Globus pallidus (tissue), 1 donor: ENCODE measurements around the gene KRTAP9-6.
"Not testable (repeated sequence)": the region's sequence is repeated elsewhere in the genome, so short reads cannot be mapped to it uniquely, and the experiment has no call there.

Source experiments
- DNase-seq: peaks from one replicate; pipeline ENCODE4 v3.0.0-alpha.2; 2015; ENCODE audit warnings: low spot score

Gene KRTAP9-6

GRCh38 chr17:41265078-41265477 is at the start of gene KRTAP9-6:
TSS of gene KRTAP9-6 (plus strand) at chr17:41265378. CDS start at chr17:41265378, 0 bp downstream.
- no peak for DNase-seq

GRCh38 chr17:41215681-41216080 is 49.5 kb upstream of the KRTAP9-6 start:
- no peak for DNase-seq

DNA sequence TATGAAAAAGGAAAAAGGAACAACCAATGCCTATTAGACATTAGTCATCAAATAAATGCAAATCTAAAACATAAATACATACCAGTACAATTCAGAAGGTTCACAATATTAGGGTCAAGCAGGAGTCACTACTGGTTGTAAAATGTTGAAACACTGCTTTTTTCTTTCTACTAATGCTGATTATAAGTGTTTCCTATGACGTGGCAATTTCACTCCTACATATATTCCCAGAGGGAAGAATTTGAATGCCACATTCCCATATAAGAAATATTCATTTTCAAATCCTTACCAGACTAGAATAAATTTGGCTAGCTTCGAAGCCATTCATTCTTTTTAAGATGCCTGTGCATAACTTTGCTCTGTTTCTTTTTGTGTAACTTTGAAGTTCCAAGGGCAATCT is 41.4 kb upstream of the KRTAP9-6 start:
- DNase-seq, result no peak

DNA sequence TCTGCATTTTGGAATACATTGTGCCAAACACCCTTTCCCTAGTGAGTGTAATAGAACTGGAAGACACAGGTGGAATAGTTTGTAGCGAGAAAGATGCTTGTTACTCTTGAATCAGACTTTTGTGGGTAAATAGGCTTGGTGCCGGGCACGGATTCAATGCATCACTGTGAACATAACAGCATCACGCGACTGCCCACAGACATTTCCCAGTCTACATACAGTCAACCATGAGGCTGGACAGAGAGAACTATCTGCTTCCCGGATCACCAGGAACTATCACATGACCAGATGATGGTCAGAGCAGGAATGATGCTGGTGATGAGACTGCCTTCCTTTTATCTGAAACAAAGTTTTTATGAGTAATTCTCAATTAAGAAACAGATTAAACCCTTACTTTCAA is 39.1 kb upstream of the KRTAP9-6 start:
- no peak for DNase-seq

DNA sequence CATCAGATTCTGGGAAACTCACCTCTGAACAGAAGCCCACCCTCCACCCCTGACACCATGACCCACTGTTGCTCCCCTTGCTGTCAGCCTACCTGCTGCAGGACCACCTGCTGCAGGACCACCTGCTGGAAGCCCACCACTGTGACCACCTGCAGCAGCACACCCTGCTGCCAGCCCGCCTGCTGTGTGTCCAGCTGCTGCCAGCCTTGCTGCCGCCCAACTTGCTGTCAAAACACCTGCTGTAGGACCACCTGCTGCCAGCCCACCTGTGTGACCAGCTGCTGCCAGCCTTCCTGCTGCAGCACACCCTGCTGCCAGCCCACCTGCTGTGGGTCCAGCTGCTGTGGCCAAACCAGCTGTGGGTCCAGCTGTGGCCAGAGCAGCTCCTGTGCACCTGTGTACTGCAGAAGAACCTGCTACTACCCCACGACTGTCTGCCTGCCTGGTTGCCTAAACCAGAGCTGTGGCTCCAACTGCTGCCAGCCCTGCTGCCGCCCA is 38.5 kb upstream of the KRTAP9-6 start, which contains the start of gene KRTAP9-2:
KRTAP9-2 (plus strand) TSS at position 51 of the 498 bp plus-strand sequence; CDS start at position 58, 7 bp downstream.
- not testable (repeated sequence) for DNase-seq

DNA sequence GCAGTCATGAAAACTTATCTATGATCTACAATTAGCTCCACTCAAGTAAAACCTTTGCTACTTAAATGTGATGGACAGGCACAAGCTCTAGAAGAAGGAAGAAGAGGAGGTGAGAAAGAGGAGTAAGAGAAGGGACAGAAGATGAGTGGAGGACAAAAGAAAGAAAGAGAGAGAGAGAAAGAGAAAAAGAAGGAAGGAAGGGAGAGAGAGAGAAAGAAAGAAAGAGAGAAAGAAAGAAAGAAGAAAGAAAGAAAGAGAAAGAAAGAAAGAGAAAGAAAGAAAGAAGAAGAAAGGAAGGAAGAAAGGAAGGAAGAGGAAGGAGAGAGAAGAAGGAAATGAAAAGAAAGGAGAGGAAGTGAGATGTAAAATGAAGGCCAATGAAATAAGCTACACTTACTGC is 35.1 kb upstream of the KRTAP9-6 start:
- no peak for DNase-seq

DNA sequence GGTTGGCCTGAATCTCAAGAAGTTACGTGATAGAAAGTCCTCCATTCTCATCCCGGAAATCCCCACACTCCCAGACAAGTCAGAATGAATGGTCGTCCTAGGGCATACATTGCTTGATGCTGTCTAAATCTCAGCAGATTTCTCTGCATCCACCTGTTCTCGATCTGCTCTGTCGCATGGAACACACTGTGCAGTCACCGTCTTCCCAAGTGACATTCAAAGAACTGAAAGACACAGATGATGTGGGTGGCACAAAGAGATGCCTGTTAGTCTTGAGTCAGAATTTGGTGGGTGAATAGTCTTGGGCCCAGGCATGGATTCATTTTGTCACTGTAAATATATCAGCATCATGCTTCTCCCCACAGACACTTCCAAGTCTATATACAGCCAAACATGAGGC is 33.4 kb upstream of the KRTAP9-6 start:
- no peak for DNase-seq

DNA sequence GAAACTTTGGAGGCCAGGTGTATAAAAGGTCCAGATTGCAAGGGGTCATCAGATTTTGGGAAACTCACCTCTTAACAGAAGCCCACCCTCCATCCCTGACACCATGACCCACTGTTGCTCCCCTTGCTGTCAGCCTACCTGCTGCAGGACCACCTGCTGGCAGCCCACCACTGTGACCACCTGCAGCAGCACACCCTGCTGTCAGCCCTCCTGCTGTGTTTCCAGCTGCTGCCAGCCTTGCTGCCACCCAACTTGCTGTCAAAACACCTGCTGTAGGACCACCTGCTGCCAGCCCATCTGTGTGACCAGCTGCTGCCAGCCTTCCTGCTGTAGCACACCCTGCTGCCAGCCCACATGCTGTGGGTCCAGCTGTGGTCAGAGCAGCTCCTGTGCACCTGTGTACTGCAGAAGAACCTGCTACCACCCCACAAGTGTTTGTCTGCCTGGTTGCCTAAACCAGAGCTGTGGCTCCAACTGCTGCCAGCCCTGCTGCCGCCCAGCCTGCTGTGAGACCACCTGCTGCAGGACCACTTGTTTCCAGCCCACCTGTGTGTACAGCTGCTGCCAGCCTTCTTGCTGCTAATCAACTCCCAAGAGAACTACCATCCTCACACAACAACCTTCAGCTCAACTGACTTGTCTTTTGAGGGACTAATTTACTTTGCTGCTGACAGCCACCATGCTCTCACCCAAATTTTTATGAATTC is 32.6 kb upstream of the KRTAP9-6 start, which contains the start of gene KRTAP9-3:
KRTAP9-3 (plus strand) TSS at position 51 of the 707 bp plus-strand sequence; CDS start at position 104, 53 bp downstream.
- DNase-seq, result not testable (repeated sequence)

GRCh38 chr17:41237116-41237515 is 28.1 kb upstream of the KRTAP9-6 start:
- not testable (repeated sequence) for DNase-seq

DNA sequence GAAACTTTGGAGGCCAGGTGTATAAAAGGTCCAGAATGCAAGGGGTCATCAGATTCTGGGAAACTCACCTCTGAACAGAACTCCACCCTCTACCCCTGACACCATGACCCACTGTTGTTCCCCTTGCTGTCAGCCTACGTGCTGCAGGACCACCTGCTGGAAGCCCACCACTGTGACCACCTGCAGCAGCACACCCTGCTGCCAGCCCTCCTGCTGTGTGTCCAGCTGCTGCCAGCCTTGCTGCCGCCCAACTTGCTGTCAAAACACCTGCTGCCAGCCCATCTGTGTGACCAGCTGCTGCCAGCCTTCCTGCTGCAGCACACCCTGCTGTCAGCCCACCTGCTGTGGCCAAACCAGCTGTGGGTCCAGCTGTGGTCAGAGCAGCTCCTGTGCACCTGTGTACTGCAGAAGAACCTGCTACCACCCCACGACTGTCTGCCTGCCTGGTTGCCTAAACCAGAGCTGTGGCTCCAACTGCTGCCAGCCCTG is 27.2 kb upstream of the KRTAP9-6 start, which contains the start of gene KRTAP9-8:
KRTAP9-8 (plus strand) TSS at position 51 of the 489 bp plus-strand sequence; CDS start at position 104, 53 bp downstream.
- DNase-seq, result not testable (repeated sequence)

DNA sequence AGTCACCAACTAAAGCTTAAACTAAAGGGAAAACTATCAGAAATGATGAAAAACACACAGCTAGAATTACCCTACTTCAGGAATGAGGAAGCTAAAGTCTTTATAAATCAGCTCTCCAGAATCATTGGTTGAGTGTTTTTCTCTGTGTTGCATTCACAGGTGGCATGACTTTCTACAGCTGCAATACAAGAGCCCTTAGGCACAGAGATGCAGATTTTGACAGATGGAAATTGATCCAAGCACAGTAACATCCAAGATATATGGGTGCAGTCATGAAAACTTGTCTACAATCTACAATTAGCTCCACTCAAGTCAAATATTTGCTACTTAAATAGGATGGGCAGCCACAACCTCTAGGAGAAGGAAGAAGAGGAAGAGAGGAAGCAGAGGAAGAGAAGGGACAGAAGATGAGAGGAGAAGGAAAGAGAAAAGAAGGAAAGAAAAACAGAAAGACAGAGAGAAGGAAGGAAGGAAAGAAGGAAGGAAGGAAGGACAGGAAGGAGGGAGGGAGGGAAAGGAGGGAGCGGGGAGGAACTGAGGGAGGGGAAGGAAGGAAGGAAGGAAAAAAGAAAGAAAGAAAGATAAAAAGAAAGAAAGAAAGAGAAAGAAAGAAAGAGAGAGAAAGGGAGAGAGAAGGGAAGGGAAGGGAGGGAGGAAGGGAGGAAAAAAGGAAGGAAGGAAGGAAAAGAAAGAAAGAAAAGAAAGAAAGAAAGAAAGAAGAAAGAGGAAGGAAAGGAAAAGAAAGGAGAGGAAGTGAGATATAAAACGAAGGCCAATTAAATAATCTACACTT is 18.0 kb upstream of the KRTAP9-6 start:
- DNase-seq, result not testable (repeated sequence)

GRCh38 chr17:41249637-41250240 is 15.4 kb upstream of the KRTAP9-6 start, which contains the start of gene KRTAP9-4:
TSS of gene KRTAP9-4 (plus strand) at chr17:41249687. CDS start at chr17:41249721, 34 bp downstream.
- not testable (repeated sequence) for DNase-seq

GRCh38 chr17:41251261-41251660 is 13.9 kb upstream of the KRTAP9-6 start:
- no peak for DNase-seq

DNA sequence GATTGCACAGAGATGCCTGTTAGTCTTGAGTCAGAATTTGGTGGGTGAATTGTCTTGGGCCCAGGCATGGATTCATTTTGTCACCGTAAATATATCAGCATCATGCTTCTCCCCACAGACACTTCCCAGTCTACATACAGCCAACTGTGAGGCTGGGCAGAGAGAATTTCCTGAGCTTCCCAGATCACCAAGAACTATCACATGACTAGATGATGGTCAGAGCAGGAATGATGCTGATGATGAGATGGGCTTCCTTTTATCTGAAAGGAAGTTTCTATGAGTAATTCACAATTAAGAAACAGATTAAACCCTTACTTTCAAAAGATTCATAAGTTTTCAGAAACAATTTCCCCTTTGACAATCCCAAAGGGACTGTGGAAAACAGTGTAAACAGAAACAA is 10.3 kb upstream of the KRTAP9-6 start:
- no peak for DNase-seq

- not testable (repeated sequence) for DNase-seq
Measured at GRCh38 chr17:41255381-41256290, 9.5 kb upstream of the KRTAP9-6 start, which contains the start of gene KRTAP9-9. TSS of gene KRTAP9-9 (plus strand) at chr17:41255384.

DNA sequence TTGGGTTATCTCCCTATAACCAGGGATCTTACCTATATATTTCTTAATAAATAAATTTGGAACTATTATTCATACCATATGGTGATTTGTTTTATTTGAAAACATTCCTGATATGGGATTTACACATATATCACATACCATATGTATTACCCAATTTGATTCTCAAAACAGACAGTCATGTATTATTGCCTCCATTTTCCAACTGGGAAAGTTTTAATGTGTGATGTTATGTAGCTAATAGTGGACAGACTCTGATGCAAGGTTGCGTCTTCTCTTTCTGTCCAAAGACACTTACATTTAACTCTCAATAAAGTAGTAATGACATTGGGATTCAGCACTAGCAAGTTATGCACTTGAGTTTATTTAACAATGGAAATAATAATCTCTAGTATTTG is 8.9 kb upstream of the KRTAP9-6 start:
- no peak for DNase-seq

DNA sequence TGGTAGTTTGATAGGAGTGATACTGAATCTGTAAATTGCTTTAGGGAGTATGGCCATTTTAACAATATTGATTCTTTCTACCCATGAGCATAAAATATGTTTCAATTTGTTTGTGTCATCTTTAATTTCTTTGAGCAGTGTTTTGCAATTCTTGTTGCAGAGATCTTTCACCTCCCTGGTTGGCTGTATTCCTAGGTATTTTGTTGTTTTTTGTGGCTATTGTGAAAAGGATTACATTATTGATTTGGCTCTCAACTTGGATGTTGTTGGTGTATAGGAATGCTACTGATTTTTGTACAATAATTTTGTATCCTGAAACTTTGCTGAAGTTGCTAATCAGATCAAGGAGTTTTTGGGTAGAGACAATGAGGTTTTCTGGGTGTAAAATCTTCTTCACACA is 6.8 kb upstream of the KRTAP9-6 start:
- DNase-seq, result no peak

DNA sequence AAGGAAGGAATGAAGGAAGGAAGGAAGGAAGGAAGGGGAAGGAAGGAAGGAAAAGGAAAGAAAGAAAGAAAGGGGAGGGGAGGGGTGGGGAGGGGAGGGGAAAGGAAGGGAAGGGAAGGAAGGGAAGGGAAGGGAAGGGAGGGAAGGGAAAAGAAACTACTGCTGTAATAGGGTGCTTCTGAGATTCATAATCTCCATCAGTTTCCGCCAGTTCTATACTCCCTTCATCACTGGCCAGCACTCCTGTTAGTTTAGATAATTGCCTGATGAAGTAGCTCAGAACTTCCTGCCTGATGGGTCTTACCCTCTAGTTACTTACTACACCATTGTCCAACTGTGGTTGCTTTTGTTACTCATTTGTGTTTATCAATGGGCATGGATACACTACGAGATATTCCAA is 2.0 kb upstream of the KRTAP9-6 start:
- no peak for DNase-seq

- DNase-seq, result no peak
Measured at GRCh38 chr17:41264599-41264998, 579 bp upstream of the KRTAP9-6 start.

DNA sequence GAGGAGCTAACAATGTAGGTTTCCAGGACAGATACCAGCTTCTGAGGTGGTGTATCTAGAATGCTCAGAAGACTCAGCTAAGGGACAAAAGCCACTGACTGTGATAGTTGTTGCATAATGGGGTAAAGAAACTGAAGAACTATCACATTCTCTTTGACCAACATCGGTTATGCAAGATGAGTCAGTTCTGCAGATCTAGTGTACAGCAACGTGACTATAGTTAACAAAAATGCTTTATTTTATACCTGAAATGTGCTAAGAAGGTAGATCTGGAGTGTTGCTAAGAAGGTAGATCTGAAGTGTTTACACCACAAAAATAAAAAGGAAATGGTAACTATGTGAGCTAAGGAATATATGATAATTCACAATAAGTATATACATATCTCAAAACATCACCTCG is 2.5 kb downstream of the KRTAP9-6 start:
- no peak for DNase-seq

DNA sequence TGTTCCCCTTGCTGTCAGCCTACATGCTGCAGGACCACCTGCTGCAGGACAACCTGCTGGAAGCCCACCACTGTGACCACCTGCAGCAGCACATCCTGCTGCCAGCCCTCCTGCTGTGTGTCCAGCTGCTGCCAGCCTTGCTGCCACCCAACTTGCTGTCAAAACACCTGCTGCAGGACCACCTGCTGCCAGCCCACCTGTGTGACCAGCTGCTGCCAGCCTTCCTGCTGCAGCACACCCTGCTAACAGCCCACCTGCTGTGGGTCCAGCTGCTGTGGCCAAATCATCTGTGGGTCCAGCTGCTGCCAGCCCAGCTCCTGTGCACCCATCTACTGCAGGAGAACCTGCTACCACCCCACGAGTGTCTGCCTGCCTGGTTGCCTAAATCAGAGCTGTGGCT is 6.1 kb downstream of the KRTAP9-6 start:
- not testable (repeated sequence) for DNase-seq
